T-cell (primary cell): ENCODE measurements around the gene PPM1L. TPM values are rescaled to one million over a fixed set of nuclear protein-coding genes. Genes with fewer than 3 reads are reported as not detected.

ENCODE experiments used
- ATAC-seq, 4 experiments: fragments of 200-7000 bp in 3 of 4; fragments of 150-1000 bp in 1 of 4; cut with Tn5 transposase; replicated peaks in 1 of 4; 1 replicate in 3 of 4; 2 replicates in 1 of 4; pipeline ENCODE4 v1.10.0; 2021; ENCODE audit warnings: moderate library complexity in 3 of 4, mild to moderate bottlenecking in 2 of 4, moderate number of reproducible peaks in 1 of 4
- CTCF ChIA-PET, 2 donors: fragments of 300-600 bp; sonication (Branson Sonifier 250); formaldehyde crosslinking; loops; one replicate each; lab custom pipeline; 2022; ENCODE audit warnings: antibody characterized with exemption in 2 of 2; lab: Charles Lee
- POLR2A ChIA-PET, 2 donors: fragments of 300-600 bp; sonication (Branson Sonifier 250); formaldehyde crosslinking; loops; one replicate each; lab custom pipeline; 2022; ENCODE audit warnings: antibody characterized with exemption in 2 of 2; lab: Charles Lee
- DNase-seq, 35 experiments: peaks; one replicate each; pipeline versions ENCODE4 v3.0.0 to v3.0.0-alpha.2; 2013 to 2023
- H3K27ac ChIP-seq: one replicate; pipeline ENCODE4 v1.5.1; 2013; ENCODE audit warnings: low read length
- H3K27me3 ChIP-seq, 2 experiments: replicated peaks in 1 of 2; 1 replicate in 1 of 2; 2 replicates in 1 of 2; pipeline versions ENCODE4 v1.6.1 to v1.7.0; 2013; ENCODE audit warnings: low read length in 1 of 2, mixed read lengths in 1 of 2; ENCODE audit not compliant: control insufficient read depth in 2 of 2, insufficient read depth in 2 of 2; ENCODE audit errors: extremely low read depth in 1 of 2
- H3K36me3 ChIP-seq, 2 donors: 1 replicate in 1 of 2; 2 replicates in 1 of 2; pipeline versions ENCODE4 v1.6.1 to v1.7.0; 2013; ENCODE audit warnings: low read length in 1 of 2; ENCODE audit not compliant: control insufficient read depth in 2 of 2, insufficient read depth in 1 of 2; ENCODE audit errors: extremely low read depth in 1 of 2
- H3K4me1 ChIP-seq, 2 experiments: 1 replicate in 1 of 2; 2 replicates in 1 of 2; pipeline versions ENCODE4 v1.6.1 to v1.7.0; 2013; ENCODE audit warnings: low read length in 2 of 2, mixed read lengths in 1 of 2; ENCODE audit not compliant: insufficient read depth in 2 of 2, control insufficient read depth in 1 of 2; ENCODE audit errors: extremely low read depth in 1 of 2
- H3K4me3 ChIP-seq, 2 donors: 1 replicate in 1 of 2; 2 replicates in 1 of 2; pipeline versions ENCODE4 v1.5.1 to v1.7.0; 2013; ENCODE audit warnings: mild to moderate bottlenecking in 2 of 2, low read length in 1 of 2, moderate library complexity in 1 of 2; ENCODE audit not compliant: control insufficient read depth in 1 of 2; ENCODE audit errors: extremely low read depth in 1 of 2
- H3K9me3 ChIP-seq: 2 replicates; pipeline ENCODE4 v1.7.0; 2013
- H3K27ac Mint-ChIP-seq, 2 donors: one replicate each; pipeline ENCODE4 v1.8.0; 2020 to 2021; ENCODE audit warnings: mild to moderate bottlenecking in 2 of 2, mixed read lengths in 2 of 2
- H3K27me3 Mint-ChIP-seq, 2 donors: one replicate each; pipeline ENCODE4 v1.8.0; 2021 to 2022; ENCODE audit warnings: mixed read lengths in 2 of 2
- H3K36me3 Mint-ChIP-seq: one replicate; pipeline ENCODE4 v1.8.0; 2021; ENCODE audit warnings: mixed read lengths
- H3K4me1 Mint-ChIP-seq, 3 donors: one replicate each; pipeline ENCODE4 v1.8.0; 2020 to 2022; ENCODE audit warnings: mixed read lengths in 3 of 3, mild to moderate bottlenecking in 1 of 3
- H3K4me3 Mint-ChIP-seq, 3 donors: one replicate each; pipeline ENCODE4 v1.8.0; 2020 to 2022; ENCODE audit warnings: mild to moderate bottlenecking in 3 of 3, mixed read lengths in 3 of 3, moderate library complexity in 3 of 3
- H3K9me3 Mint-ChIP-seq, 3 donors: one replicate each; pipeline ENCODE4 v1.8.0; 2020 to 2022; ENCODE audit warnings: mixed read lengths in 3 of 3
- WGBS: methylation state at CpG from one replicate; pipeline ENCODE4 v1.1.5; 2013; ENCODE audit warnings: missing lambda C conversion rate; ENCODE audit not compliant: insufficient coverage; 5-methylcytosine and 5-hydroxymethylcytosine counted together
- total RNA-seq, 35 experiments: library from RNA in 6 of 35; stranded (reverse) in 6 of 35; fragments of 120-200 nt in 1 of 35; gene quantifications; one replicate each; pipeline versions ENCODE4 v1.2.1 to v1.2.4 and lab custom pipeline; 2013 to 2026

The PPM1L gene
- total RNA-seq, 5 donors from 2014 or later (not counting 1 experiment from before 2014, with no cell fraction given), result 4.8 to 6.4 (median 5.7) TPM

DNA sequence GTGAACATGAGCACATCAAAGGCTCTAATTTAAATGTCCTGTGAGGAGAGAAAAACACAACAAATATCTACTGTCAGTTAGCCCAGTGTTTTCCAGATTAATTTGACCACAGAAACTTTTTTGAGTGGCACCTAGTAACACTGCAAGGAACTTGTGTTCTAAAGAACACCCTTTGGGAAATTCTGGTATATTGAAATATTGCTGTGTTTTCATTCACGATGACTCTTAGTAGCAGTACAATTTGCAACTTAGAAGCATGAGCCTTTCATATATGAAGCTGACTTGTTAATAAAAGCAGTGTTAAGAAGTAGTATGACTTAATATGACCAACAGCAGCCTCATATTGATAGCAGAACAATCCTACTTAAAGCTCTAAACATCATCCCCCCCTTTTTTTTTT lies 317.1 kb downstream of the PPM1L start:
- WGBS, result 100% methylated on average over 1 of the region's 1 CpG
- Mint-ChIP-seq H3K27me3 (peaks cover 0 to 2% of the 10 kb centered on the region in 2 donors), H3K4me1 (no peaks in the 10 kb centered on the region), H3K4me3 (no peak overlapping the region), H3K36me3 (peaks cover 3% of the 10 kb centered on the region), H3K9me3 (no peaks in the 10 kb centered on the region), H3K27ac (no peak overlapping the region)
- H3K4me1 ChIP-seq, result no peaks in the 10 kb centered on the region
- DNase-seq (no peak), ATAC-seq (no peak)
- peaks cover 0 to 2% of the 10 kb centered on the region in 2 experiments for H3K27me3 ChIP-seq
- POLR2A ChIA-PET, result no interaction called here
- H3K36me3 ChIP-seq, result no peaks in the 10 kb centered on the region
- H3K4me3 ChIP-seq, result no peak overlapping the region
- no peaks in the 10 kb centered on the region for H3K9me3 ChIP-seq
- CTCF ChIA-PET, result no interaction called here
- H3K27ac ChIP-seq, result no peak overlapping the region

DNA sequence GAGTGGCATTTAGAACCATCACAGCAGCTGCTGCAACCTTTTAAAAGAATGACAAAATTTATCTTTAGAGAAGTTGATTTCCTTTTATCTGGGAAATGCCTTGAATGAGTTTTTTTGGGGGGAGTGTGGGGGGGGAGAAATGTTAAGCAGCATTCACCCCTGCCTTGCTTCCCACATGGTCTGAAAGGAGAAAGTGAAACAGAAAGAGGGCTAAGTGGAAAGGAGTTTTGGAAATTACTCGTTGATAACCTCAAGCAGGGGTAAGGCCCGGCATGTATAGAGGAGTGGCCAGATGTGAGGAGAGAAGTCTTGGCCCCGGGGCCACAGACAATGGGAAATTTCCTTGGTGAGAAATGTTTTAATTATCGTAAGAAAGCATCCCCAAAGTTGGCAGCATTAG lies 325.6 kb downstream of the PPM1L start:
- H3K4me3 ChIP-seq, result no peak overlapping the region
- ChIA-PET CTCF (no interaction called here), POLR2A (no interaction called here)
- ATAC-seq (no peak), DNase-seq (no peak)
- no peaks in the 10 kb centered on the region for H3K36me3 ChIP-seq
- no peak overlapping the region for H3K4me3 Mint-ChIP-seq
- H3K9me3 ChIP-seq, result no peaks in the 10 kb centered on the region
- H3K9me3 Mint-ChIP-seq, result no peaks in the 10 kb centered on the region
- H3K36me3 Mint-ChIP-seq, result no peaks in the 10 kb centered on the region
- no peak overlapping the region for H3K27ac ChIP-seq
- 8% methylated on average over 4 of the region's 4 CpGs for WGBS
- H3K27me3 ChIP-seq, result peaks cover 0 to 2% of the 10 kb centered on the region in 2 experiments
- H3K4me1 ChIP-seq, result no peaks in the 10 kb centered on the region
- H3K4me1 Mint-ChIP-seq, result peaks cover 0 to 2% (median 1%) of the 10 kb centered on the region in 3 donors
- peaks cover 0 to 2% of the 10 kb centered on the region in 2 donors for H3K27me3 Mint-ChIP-seq
- H3K27ac Mint-ChIP-seq, result no peak overlapping the region

DNA sequence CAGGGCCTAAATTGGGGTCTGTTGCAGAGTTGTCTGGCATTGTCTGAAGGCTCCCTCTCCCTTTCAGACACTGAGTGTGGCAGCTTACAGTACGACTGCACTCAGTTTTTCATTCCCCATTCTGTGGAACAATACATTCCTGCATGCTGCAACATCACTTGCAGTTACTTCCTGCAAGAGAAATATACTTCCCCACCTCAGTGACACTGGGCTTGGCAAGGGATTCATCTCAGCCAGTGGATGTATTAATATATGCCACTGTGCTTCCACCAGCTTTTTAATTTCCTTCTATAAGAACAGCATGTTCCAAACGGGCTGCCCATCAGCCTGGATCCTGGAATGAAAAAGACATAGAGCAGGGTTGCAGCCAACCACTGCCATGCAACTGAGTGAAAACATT lies 326.0 kb downstream of the PPM1L start:
- CTCF ChIA-PET, result no interaction called here
- H3K4me3 Mint-ChIP-seq, result no peak overlapping the region
- Histone ChIP-seq H3K27me3 (peaks cover 0 to 2% of the 10 kb centered on the region in 2 experiments), H3K27ac (no peak overlapping the region), H3K9me3 (no peaks in the 10 kb centered on the region), H3K4me3 (no peak overlapping the region), H3K36me3 (no peaks in the 10 kb centered on the region), H3K4me1 (no peaks in the 10 kb centered on the region)
- POLR2A ChIA-PET, result no interaction called here
- peaks cover 0 to 2% of the 10 kb centered on the region in 2 donors for H3K27me3 Mint-ChIP-seq
- WGBS, result 58% methylated on average over 2 of the region's 2 CpGs
- no peaks in the 10 kb centered on the region for H3K36me3 Mint-ChIP-seq
- no peak overlapping the region for H3K27ac Mint-ChIP-seq
- ATAC-seq (no peak), DNase-seq (no peak)
- no peaks in the 10 kb centered on the region for H3K9me3 Mint-ChIP-seq
- H3K4me1 Mint-ChIP-seq, result peaks cover 0 to 2% (median 1%) of the 10 kb centered on the region in 3 donors

DNA sequence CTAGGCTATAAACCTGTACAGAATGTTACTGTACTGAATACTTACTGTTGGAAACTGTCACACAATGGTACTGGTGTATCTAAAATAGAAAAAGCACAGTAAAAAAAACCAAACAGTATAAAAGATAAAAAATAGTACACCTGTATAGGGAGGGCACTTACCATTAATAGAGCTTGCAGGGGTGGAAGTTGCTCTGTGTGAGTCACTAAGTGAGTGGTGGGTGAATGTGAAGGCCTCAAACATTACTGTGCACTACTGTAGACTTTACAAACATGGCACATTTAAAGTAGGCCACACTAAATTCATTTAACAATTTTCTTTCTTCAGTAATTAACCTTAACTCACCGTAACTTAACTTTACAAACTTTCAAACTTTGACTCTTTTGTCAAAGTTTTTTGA lies 327.1 kb downstream of the PPM1L start:
- Histone ChIP-seq H3K4me1 (no peaks in the 10 kb centered on the region), H3K4me3 (no peak overlapping the region), H3K36me3 (no peaks in the 10 kb centered on the region), H3K27ac (no peak overlapping the region), H3K9me3 (no peaks in the 10 kb centered on the region), H3K27me3 (no peaks in the 10 kb centered on the region)
- peaks cover 0 to 2% (median 1%) of the 10 kb centered on the region in 3 donors for H3K4me1 Mint-ChIP-seq
- ATAC-seq (no peak), DNase-seq (no peak)
- H3K27me3 Mint-ChIP-seq, result no peaks in the 10 kb centered on the region
- H3K4me3 Mint-ChIP-seq, result no peak overlapping the region
- H3K27ac Mint-ChIP-seq, result no peak overlapping the region
- WGBS, result 100% methylated on average over 1 of the region's 1 CpG
- ChIA-PET CTCF (no interaction called here), POLR2A (no interaction called here)
- no peaks in the 10 kb centered on the region for H3K9me3 Mint-ChIP-seq
- no peaks in the 10 kb centered on the region for H3K36me3 Mint-ChIP-seq

DNA sequence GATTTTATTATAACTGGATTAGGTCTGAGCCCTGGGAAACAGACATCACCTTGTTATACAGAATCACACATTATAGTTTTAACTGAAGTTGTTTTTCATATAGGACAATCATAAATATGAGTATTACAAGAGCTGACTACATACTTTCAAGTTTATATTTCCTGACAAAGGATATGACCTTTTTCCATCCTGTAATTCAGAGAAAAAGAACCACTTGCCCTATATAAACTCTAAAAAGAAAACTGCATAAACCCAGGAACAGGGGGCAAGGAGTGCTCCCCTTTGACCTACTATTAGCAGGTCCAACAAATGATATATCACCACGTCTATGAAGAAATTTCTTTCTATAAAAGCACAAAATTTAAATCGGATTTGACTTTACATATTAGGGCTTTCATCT lies 328.2 kb downstream of the PPM1L start:
- H3K36me3 Mint-ChIP-seq, result no peaks in the 10 kb centered on the region
- H3K27ac Mint-ChIP-seq, result no peak overlapping the region
- ATAC-seq (no peak), DNase-seq (no peak)
- WGBS, result no CpG with 5 or more reads among the region's 2 CpGs
- no peak overlapping the region for H3K4me3 Mint-ChIP-seq
- Histone ChIP-seq H3K36me3 (no peaks in the 10 kb centered on the region), H3K27ac (no peak overlapping the region), H3K4me3 (no peak overlapping the region), H3K27me3 (no peaks in the 10 kb centered on the region), H3K9me3 (no peaks in the 10 kb centered on the region), H3K4me1 (no peaks in the 10 kb centered on the region)
- no peaks in the 10 kb centered on the region for H3K27me3 Mint-ChIP-seq
- peaks cover 0 to 2% (median 1%) of the 10 kb centered on the region in 3 donors for H3K4me1 Mint-ChIP-seq
- ChIA-PET POLR2A (no interaction called here), CTCF (no interaction called here)
- H3K9me3 Mint-ChIP-seq, result no peaks in the 10 kb centered on the region

DNA sequence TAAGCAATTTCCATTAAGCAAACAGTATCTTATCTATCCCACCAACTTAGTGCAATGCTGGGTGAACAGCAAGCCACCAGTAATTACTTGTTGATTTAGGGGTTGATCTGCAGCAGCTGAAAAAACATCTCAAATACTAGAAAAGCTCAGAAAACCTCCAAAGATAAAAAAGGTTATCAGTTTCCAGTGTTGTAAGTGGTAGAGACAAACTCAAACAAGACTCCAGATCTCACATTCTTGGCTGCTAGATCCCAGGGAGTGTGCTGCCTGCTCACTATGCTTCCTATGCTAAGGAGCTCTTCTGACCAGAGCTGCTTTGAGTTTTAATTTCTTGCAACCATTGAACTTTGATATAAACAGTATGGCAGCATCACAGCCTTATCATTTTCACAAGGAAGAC lies 337.9 kb downstream of the PPM1L start:
- Mint-ChIP-seq H3K36me3 (no peaks in the 10 kb centered on the region), H3K27me3 (no peaks in the 10 kb centered on the region)

More for the DNA sequence above, 337.9 kb downstream of the PPM1L start:
- no peaks in the 10 kb centered on the region for H3K9me3 ChIP-seq
- no peak overlapping the region for H3K4me3 Mint-ChIP-seq
- no peak overlapping the region for H3K27ac Mint-ChIP-seq
- H3K4me3 ChIP-seq, result no peak overlapping the region
- ATAC-seq, result no peak
- no peaks in the 10 kb centered on the region for H3K36me3 ChIP-seq
- no peaks in the 10 kb centered on the region for H3K4me1 ChIP-seq
- H3K9me3 Mint-ChIP-seq, result no peaks in the 10 kb centered on the region
- H3K4me1 Mint-ChIP-seq, result no peaks in the 10 kb centered on the region
- no peaks in the 10 kb centered on the region for H3K27me3 ChIP-seq
- no peak overlapping the region for H3K27ac ChIP-seq
- ChIA-PET CTCF (interaction anchor here in 1 of 2 donors (0.6 kb wide), 1 partner anchor 329 kb away, joined by 5 read pairs; no protein-coding TSS in a partner anchor), POLR2A (no interaction called here)
- no peak for DNase-seq
